Measurements from ENCODE around the gene NPPC.
"Not testable (repeated sequence)": the region's sequence is repeated elsewhere in the genome, so short reads cannot be mapped to it uniquely, and the experiment has no call there.

The NPPC gene, protein sequence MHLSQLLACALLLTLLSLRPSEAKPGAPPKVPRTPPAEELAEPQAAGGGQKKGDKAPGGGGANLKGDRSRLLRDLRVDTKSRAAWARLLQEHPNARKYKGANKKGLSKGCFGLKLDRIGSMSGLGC

DNA sequence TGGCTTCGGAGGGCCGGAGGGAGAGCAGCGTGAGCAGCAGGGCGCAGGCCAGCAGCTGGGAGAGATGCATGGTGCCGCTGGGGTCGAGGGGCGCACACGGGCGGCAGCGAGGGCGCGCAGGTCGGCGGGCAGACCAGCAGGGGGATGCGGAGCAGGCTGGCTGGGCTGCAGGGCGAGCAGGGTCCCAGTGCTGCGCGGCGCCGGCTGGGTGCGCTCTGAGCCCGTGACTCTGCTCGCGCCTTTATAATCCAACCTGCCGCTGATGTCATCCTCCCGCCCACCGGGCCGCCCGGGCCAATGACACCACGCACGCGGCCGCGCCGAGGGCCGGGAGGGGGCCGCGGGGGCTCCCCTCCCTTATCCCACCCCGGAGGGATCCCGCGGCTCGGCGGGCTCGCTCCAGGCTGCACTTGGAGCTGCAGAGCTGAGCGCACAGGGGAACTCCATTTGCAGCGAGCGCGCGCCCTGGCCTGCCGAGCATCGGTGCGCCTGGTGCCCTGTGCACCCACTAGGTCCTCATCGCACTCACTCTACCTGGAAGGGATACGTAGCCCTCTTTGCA is at the start of gene NPPC:
Gene NPPC (minus strand): TSS at position 217 of the 562 bp plus-strand sequence. CDS start 147 bp downstream, at position 70.
- peak; percentile 48 to 86 for DNase-seq

DNA sequence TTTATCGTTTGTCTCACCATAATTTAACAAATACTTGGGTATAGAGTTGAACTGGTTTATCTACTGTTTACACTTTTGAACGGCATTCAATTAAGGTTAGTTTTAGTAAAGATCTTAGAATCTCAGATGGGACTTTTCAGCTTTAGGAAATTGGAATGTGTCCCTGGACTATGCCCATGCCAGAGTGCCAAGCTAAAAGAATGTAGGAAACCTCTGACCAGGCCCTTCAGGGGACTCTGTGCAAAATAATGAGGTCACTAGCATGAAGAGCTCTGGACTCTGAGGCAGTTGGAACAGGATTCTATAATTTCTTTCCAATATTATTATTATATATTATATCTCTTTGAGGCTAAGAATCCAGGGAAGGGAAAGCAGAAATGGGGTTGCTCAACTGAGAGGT is 48.8 kb upstream of the NPPC start:
- DNase-seq: no peak

DNA sequence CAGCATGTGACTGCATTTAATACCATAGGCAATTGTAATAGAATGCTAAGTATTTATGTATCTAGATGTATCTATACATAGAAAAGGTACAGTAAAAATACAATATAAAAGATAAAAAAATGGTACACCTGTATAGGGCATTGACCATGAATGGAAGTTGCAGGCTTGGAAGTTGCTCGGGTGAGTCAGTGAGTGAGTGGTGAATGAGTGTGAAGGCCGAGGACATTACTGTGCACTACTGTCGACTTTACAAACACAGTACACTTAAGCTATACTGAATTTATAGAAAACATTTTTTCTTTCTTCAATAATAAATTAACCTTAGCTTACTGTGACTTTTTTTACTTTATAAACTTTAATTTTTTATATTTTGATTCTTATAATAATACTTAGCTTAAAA is 44.3 kb upstream of the NPPC start:
- DNase-seq: no peak

DNA sequence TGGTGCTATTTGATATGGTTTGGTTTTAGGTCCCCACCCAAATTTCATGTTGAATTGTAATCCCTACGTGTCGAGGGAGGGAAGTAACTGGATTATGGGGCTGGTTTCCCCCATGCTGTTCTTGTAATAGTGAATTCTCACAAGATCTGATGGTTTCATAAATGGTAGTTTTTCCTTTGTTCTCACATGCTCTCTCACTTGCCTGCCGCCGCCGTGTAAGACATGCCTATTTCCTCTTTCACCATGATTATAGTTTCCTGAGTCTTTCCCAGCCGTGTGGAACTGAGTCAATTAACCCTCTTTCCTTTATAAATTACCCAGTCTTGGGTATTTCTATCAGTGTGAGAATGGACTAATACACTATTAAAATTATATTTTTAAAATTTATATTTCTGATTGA is 42.6 kb upstream of the NPPC start:
- DNase-seq: no peak

DNA sequence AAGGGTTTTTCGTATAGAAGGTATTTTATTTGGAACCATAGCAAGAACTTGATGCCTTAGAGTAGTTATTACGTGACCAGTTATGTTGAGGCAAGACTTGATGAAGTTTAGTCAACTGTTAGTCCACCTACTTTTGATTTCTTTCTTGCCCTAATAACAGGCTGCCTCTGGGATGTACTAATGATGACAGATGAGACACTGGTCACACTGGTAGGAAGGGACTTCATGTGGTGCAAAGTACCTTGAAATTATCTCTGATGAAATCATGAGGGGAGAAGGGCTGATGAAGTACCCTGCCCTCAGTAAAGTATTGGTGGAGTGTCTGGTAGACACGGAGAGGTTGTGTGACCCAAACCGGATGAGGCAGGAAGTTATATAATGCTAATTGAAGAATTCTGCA is 40.7 kb upstream of the NPPC start:
- DNase-seq: no peak

DNA sequence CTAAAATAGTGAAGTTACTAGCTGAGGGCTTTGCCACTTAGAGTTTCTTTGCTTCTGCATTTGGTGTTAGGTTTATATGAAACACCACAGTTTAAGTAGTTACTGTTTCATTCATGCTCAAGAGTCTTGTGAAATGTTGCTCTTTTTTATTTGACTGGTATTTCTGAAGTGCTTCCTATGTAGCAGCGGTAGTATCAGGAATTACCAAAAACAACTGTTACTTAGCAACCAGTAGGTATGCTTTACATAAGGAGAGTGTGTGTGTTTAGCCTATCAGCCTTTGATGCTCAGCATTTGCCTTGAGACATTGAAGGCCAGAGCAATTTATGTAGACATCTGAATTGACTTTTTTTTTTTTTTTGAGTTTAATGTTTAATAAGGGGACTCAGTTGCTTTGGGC is 38.9 kb upstream of the NPPC start:
- peak; percentile 14 to 29 for DNase-seq

DNA sequence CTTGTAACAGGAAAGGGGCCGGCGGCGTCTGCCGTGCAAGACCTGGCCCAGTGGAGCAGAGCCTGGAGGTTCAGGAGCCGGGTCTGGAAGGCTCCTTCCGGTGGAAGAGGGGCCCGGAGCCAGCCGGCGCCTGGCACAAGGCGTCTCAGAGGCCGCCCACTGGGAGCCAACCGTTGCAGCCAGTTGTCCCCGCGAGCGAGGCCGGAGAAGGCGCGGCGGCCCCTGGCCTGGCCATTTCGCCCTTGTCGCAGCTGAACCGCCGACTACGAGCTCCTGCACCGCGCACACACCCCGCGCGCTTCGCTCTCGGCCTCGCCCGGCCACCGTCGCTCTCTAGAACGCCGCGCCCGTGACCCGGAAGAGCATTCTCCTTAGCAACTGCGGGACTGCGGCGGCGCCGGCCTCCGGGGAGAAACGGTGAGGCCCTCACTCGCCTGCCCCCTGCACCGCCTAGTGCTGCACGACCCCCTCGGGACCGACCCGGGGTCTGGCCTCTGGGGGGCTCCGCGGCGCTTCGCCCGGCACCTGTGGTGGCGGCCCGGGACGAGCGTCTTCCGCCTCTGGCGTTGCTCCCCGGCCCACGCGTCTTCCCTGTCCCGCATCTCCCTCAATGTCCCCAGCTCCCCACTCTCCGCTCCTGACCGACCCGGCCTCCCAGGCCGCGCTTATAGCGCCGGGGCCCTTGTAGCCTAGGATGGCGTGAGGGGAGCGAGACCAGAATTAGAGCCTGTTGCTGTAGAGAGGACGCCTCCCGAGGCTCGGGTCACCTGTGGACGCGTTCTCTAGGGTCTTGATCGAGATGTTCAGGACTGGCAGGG is 35.4 kb upstream of the NPPC start, which contains the start of gene DIS3L2:
Gene DIS3L2 (plus strand): TSS at position 365 of the 818 bp plus-strand sequence. CDS start 53,215 bp downstream, outside the sequence.
- peak; percentile 49 to 87 for DNase-seq

DNA sequence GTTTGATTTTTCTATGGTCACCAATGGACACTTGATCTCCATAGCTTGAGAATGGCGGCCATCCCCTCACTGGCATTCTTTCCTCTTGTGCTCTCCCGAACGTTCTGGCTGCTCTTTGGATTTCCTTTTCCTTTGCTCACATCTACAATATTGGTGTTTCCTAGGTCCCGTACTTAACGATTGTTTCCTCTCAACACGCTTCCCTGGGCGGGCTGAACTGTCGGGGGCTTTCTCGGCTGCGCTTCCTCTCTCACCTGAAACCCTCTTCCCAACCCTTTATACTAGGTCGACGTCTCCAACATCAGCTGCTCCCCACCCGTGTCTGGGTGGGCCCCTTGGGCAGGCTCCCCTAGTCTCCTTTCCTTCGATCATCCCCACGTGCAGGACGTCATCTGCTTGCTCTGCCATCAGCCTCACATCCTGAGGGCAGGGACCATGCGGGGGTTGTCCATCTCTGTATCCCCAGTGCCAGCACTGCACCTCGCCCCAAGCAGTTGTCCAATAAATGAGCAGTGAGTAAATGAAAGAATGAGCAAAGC is 34.7 kb upstream of the NPPC start:
- DNase-seq: no peak

DNA sequence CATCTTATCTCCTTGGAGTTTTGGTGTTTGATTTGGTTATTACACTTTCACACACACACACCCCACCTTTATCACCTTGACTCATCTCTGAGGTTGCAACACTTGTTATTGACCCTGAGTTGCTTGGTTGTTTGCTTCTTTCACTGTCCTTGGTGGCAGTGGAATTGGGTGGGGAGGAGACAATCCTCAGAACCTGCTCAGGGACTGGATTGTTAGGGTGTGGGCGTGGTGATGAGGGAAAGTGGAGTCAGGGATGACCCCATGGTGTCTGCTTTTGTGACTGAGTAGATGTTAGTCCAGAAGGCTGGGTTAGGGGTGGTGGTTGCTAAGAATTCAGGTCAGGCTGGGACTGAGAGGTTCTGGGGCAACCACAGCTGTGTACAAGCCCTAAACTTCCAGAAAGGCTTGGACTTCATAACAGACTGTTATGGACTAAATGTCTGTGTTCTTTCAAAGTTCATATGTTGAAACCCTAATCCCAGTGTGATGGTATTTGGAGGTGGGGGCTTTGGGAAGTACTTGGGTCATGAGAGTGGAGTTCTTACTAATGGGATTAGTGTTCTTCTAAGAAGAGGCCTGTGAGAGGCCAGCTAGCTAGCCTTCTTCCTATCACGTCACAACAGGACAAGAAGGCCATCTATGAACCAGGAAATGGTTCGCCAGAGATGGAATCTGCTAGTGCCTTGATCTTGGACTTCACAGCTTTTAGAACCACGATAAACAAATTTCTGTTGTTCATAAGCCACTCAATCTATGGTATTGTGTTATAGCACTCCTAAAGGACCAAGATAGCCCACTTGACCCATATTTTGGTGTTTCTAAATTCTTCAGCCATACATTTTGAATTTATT is 31.9 kb upstream of the NPPC start:
- no peak for DNase-seq

DNA sequence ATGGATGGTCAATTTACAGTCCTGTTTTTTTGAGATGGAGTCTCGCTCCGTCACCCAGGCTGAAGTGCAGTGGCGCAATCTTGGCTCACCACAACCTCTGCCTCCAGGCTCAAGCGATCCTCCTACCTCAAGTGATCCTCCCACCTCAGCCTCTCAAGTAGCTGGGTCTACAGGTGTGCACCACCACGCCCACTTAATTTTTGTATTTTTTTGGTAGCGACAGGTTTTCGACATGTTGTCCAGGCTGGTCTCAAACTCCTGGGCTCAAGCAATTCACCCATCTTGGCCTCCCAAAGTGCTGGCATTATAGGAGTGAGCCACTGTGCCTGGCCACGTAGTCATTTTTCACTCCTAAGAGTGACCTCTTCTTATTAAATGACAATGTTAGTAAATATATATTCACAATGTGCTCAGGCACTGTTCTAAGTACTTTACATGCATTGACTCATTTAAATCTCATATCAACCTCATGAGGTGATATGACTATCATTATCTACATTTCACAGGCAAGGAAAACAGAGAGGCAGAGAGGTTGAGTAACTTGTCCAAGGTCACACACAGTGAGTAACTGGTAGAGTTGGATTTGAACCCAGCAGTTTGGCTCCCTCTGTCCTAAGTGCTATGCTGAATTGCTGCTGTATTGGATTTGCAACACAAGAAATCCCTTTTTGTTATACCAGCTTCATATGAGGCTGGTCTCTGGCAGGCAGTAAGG is 29.7 kb upstream of the NPPC start:
- DNase-seq: no peak

DNA sequence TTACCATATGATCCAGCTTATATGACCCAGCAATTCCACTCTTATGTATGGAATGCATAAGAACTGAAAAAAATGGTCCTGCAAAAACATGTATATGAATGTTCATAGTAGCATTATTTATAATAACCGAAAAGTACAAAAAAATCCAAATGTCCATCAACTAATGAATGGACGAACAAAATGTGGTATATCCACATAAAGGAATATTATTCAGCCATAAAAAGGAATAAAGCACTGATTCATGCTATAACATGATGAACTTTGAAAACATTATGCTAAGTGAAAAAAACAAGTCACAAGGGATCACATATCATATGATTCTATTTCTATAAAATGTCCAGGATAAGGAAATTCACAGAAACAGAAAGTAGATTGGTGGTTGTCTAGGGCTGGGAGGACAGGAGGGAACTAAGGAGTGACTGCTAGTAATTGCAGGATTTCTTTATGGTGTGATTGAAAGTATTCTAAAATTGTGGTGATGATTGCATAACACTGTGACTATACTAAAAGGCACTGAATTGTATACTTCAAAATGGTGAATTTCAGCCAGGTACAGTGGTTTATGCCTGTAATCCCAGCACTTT is 25.3 kb upstream of the NPPC start:
- DNase-seq: no peak

DNA sequence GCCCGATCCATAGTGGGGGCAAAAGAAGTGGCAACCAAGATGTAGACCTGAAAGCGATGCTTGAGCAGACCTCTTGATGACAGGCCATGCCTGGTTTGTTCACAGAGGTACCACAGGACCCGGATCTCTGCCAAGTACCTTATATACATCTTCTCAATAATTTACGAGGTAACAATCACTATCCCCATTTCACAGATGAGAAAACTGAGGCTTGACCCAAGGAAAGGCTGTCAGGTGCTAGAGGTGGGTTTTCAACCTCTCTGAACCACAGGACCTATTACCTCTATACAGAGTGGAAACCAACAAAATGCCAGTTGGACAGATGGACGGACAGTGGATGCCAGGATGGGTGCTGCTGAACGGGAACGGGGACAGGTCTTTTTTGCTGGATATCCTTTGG is 21.5 kb upstream of the NPPC start:
- no peak for DNase-seq

DNA sequence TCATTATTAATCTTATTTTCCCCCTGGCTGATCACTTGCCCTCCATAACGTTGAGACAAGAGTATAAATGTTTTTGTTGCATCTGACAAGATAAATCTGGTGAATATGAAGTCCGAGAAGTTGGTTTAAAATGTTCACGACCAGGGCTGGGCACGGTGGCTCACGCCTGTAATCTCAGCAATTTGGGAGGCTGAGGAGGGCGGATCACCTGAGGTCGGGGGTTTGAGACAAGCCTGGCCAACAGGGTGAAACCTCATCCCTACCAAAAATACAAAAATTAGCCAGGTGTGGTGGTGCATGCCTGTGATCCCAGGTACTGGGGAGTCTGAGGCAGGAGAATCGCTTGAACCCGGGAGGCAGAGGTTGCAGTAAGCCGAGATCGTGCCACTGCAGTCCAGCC is 20.9 kb upstream of the NPPC start:
- not testable (repeated sequence) for DNase-seq

DNA sequence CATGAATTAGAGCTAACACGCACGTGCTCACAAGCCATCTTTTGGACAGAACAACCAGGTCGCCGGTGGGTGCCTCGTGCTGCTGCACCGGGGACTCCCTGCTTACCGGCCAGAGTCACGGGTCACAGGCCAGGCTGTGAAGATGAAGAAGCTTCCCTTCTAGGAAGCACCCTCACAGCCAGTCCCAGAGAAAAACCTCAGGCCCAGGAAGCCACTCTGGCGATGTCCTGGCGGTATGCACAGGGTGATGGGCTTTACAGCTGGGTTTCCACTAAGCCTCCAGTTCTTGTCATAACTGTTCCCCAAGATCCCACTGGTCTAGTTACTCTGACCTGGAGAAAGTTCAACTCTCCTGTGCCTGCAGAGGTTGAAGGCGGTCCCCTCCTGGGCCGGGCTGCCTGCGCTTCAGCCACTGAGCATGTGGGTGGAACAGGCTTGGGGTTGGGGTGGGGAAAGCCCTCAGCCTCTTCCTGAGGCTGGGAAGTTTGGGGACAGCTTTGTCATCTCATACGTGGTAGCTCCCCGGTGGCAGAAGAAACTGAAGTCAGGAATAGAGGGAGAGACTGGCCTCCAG is 20.1 kb upstream of the NPPC start:
- no peak for DNase-seq

DNA sequence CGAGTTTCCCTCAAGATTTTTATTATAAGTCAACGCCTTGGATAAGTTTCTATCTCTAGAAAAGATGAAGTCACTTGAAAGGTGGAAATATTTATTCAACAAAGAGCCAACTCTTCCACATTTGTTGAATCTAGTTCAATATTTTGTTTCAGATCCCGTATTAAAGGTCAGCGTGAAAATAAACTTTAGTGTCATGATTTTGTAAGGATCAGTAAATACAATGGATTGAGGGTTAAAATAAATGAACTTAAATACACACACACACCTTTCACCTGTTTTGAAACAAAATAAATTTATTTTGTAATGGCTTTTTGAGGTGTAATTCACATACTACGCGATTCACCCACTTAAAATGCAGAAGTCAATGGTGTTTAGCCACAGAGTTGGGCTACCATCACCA is 16.0 kb upstream of the NPPC start:
- no peak for DNase-seq

DNA sequence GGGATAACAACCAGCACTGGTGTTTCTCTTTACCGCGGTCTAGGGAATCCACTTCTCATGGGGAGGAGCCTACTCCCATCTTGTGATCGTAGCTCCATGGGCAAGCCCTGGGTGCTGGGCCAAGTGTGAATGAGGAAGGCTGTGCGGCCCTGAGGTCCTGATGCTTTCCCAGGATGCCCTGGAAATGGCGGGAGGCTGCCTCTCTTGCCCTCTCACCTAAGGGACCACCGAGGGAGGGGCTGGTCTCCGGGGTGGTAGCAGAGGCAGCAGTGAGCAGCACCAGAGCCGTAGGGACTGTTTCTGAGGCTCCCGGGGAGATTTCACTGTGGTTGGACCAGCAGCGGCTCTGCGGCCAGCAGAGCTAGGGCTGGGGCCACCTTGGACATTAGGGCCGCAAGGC is 15.5 kb upstream of the NPPC start:
- no peak for DNase-seq

DNA sequence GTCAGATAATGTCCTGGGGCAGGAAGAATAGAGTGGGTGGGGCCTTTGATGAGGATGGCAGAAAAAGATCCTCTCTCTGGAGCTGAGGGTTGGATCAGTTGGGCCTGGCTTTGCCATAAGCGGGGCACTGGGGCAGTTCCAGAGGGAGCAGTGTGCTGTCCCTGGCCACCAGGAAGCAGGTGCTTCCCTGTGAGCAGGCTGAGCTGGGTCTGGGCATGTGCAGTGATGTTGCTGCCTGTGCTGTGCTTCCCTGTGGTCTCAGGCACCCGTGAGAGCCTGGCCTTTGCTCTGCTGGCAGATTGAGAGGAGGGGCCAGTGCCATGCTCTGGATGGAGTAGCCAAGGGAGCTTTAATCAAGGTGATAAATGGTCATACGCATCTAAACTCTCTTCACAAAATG is 14.6 kb upstream of the NPPC start:
- DNase-seq: no peak

DNA sequence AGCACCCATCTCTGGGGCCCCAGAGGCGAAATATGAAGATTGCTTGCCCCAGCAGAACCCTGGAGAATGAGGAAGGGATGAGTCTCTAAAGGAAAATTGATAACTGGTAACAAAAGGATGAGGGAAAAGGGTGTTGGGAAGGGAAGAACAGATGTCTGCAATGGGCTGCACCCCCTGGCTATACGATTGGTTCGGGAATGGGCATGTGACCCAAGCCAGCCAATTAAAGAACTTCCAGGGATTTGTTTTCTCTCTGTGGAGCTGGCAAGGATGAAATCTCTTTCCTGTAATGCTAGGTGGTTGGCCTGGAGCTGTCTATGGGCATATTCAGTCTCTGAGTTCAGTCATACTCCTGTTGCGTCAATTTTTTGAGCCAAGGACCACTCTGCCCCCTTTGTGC is 12.8 kb upstream of the NPPC start:
- no peak for DNase-seq

DNA sequence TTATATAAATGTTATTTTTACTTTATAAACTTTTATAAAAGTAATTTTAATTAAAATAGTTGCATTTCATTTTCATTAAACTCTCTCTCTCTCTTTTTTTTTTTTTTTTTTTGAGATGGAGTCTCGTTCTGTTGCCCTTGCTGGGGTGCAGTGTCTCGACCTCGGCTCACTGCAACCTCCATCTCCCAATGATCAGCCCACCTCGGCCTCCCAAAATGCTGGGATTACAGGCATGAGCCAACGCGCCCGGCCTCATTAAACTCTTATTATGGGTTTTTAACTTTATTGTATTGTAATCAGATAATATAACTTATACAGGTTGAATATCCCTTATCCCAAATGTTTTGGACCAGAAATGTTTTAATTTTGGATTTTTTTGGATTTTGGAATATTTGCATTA is 10.9 kb upstream of the NPPC start:
- DNase-seq: no peak

DNA sequence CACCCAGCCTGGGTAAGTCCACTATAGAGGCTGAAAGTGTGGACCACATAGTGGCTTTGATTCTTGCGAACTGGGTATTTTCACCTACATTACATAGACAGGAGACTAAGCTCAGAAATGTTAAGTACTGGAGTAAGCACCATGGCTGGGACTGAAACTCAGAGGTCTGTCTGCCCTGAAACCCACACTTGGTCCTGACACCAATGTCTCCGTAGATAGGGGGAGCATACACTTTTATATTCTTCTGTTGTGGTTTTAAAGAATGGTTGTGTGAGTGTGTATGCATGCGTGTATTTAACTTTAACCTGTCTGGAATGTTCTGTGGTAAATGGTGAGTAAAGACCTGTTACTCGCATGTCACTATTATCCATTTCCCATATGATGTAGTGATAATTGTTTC is 10.3 kb upstream of the NPPC start:
- no peak for DNase-seq

DNA sequence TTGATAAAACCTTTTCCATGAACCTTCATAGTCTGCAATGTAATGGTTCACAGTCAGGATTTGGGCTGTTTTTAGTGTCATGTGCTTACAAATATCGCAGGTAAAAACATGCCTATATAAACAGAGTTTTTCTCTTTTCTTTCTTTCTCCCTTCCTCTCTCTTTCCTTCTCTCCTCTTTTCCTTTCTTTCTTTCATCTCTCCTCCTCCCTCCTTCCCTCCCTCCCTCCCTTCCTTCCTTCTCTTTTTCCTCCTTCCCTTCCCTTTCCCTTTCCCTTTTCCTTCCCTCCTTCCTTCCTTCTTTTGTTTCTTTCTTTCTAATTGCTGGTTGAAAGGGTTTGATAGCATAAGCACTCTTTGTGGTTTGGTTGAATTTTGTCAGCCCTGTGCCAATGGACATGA is 9.6 kb upstream of the NPPC start:
- no peak for DNase-seq

DNA sequence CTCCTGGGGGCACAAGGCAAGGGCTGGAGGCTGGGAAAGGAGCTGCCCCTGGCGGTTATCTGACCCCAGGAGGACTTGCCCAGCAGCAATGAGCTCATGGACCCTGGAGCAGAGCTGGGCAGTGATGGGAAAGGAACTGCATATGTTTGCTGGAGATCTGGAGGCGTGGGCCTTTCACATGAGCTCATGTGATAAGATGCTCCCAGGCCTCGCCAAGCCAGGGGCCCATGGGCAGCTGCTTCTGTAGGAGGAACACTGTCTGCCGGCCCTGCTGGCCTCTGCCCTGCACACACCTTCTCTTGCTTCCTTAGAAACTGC is 9.0 kb upstream of the NPPC start:
- DNase-seq: no peak
